UCSD-AML1 (cell line): ENCODE measurements around the gene SRI.
A peak's percentile ranks its signal among the peaks of the same experiment; 100 is the strongest.

Experiments used
- DNase-seq: peaks from one replicate; lab custom pipeline; 2025; ENCODE audit not compliant: unreplicated experiment; lab: John Stamatoyannopoulos, UW

SRI gene

GRCh38 chr7:88226201-88226600, 6.4 kb upstream of the SRI start:
- DNase-seq: no peak

DNA sequence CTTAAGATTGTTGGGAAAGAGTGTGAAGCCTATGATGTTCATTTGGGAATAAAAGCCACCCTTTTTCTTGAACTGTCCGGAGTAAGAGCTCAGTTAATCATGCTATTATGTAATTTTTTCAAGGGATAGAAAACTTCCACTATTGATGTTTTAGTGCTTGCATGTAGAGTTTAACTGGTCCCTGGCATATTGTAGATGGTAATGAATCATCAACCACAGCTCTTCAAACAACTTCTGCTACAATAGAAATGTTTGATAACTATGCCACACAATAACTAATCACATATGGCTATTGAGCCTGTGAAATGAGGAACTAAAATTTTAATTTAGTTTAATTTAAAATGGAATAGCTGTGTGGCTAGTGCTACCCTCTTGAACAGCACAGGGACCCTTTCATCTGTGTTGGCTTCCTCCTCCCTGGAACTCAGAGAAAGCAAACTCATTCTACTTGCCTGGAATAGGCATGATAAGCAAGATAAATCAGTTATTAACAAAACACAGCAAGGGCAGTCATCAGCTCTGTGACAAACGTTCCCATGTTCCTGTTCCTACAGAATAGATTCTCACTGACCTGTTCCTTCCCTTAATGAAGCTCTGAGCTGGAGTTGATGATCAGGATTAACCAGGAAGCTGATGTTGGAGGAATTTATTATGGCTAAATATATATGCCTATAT, 4.9 kb upstream of the SRI start:
- DNase-seq: no peak

- no peak for DNase-seq
Observed at GRCh38 chr7:88223265-88223664, 3.4 kb upstream of the SRI start.

GRCh38 chr7:88218836-88219605, 817 bp downstream of the SRI start:
- DNase-seq: peak; percentile 15

- DNase-seq: no peak
Observed at GRCh38 chr7:88218429-88218745, 1.5 kb downstream of the SRI start.

DNA sequence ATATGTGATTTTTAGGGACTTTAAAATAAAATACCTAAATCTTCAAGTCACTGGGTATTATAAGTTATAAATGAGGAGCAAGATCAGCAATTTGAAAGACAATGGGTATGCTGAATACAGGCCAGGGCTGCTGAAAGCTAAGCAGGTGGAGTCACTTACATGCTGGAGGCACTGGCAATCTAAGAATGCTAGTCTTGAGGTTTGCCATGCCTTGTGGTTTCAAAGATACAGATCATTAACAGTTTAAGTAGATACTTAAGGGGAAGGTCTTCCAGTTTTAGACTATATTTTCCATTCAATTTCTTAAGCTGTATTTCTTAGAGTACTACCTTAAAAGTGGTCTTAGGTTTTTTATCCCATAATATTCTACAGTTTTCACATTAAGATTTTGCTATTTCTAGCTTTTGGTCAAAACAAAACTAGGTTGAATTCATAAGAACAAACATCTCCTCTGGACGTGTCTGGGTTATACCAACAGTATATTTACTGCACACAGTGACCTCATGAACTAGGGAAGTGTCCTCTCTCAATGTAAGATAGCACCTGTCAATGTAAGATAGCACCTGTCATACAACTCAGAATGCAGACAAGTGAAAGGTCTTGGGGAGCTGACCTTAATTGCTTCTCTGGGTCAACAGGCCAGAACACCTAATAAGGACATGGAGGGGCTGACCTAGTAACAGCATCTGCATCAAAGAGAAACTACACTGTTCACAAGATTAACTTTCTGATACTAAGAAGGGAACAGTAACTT, 2.0 kb downstream of the SRI start:
- no peak for DNase-seq

GRCh38 chr7:88216276-88216675, 3.6 kb downstream of the SRI start:
- DNase-seq: no peak

- no peak for DNase-seq
Observed at GRCh38 chr7:88215295-88215694, 4.5 kb downstream of the SRI start.

- DNase-seq: no peak
Observed at GRCh38 chr7:88214456-88214855, 5.4 kb downstream of the SRI start.

- DNase-seq: no peak
Observed at GRCh38 chr7:88212918-88213317, 6.9 kb downstream of the SRI start.

DNA sequence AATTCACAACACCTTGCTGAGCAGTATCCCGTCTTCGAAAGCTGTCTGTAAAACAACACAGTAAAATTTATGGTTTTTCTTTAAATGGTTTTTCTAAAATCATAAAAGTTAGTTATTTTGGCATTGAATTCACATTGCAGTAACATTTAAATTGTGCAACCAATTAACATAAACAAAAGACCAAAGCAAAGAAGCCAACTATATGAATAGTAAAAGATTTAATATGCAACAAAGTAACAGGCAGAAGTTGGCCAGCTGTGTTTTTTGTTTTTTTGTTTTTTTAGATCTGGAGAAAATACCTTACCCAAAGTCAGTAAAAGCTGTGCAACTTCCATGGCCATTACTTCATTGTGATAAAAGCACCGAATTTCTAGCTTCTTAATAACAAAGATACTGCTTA, 11.3 kb downstream of the SRI start:
- DNase-seq: no peak

- DNase-seq: no peak
Observed at GRCh38 chr7:88206254-88206653, 13.6 kb downstream of the SRI start.

GRCh38 chr7:88205179-88205578, 14.7 kb downstream of the SRI start:
- no peak for DNase-seq

DNA sequence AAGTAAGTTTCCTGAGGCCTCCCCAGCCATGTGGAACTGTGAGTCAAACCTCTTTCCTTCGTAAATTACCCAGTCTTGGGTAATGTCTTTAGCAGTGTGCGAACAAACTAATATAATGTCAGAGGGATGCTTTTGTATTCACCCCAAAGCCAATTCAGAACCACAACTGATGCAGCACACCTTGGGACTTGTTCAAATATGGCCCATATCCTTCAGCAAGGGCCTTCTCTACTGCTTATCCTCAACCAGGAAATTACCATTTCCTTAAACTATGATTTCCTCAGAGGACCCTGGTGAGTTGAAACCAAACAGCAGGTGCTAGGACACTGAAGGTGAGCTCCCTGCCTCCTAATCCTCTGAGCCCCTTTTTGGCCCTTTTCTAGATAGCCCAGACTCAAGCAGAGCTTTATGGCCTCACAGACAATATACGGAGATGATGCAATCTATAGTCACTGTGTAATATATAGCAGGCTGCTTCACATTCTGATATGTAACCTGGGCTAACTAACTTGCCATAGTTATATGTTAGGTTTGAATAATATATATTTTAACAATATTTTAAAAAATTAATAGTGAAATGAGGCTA, 15.2 kb downstream of the SRI start:
- DNase-seq: no peak

GRCh38 chr7:88203401-88203800, 16.4 kb downstream of the SRI start:
- DNase-seq: no peak

GRCh38 chr7:88202799-88203198, 17.0 kb downstream of the SRI start:
- DNase-seq: no peak

DNA sequence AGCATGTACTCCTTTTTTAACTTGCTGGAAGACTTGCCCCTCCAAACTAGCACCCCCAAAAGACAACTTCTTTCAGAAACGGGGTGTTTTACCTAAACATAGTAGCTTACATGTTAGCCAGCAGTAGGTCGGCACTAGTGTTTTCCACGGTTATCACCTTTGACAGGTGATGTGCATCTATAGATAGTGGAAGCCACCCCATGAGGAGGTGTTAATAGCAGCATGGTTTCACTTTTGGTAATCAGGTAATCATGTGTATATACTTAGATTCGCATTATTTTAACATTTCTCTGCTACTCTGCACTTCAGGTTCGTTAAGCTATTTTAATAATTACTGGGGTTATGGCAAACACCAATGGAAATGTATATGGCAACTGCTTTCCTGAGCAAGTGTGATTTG, 17.6 kb downstream of the SRI start:
- DNase-seq: no peak

GRCh38 chr7:88201305-88201704, 18.5 kb downstream of the SRI start:
- no peak for DNase-seq

- DNase-seq: no peak
Observed at GRCh38 chr7:88200789-88201188, 19.0 kb downstream of the SRI start.

DNA sequence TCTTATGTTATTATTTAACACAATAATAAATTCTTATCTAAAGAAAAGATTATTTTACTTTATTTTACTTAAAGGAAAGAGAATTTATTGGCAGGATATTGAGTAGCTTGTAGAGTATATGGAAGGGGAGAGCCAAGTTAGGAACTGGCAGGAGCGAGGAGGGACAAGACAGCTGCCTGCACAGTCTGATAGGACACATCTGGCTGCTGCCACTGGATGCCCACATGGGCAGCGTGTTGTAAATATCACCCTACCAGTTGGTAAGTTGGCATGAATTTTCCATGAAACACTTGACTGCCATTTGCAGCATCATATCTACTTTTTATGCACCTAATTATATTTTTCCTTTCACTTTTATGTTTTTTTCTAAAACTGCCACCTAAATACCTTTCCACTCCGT, 19.6 kb downstream of the SRI start:
- no peak for DNase-seq

DNA sequence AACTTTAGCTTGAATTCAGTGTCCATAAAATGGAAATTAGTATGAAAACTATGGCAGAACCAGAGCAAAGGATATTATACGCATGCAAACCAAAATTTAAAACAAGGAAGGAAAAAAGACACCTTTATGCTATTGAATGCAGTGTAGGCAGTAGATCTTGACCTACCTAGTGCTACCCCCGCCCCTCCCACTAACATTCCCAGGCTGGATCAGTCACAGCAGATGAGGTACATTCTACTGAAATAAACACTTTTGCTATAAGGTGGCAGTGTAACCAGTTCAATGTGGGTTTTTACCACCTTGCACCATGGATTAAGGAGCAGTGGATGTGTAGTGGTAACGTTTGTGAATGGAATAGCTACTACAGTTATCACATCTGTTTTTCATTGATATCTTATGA, 27.9 kb downstream of the SRI start:
- no peak for DNase-seq

DNA sequence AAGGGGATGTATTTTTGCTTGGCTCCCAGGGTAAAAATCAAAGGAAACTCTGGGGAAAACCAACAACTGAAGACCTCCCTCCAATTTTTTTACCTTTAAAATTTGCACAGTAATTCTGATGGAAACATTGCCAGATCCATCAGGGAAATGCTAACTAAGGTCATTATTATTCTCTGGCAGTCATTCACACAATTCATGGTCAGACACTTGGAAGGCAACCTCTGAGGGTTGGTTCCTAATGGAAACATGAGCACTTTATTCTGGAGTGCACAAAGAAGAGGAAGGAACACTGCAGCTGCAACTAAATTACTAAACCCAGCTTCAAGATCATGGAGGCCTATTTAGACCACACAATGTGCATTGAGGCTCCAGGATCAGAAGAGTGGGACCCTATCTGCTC, 34.2 kb downstream of the SRI start:
- no peak for DNase-seq
